ENCODE data around the gene CACNG5.
A peak's percentile ranks its signal among the peaks of the same experiment; 100 is the strongest.
"Not testable (repeated sequence)": the region's sequence is repeated elsewhere in the genome, so short reads cannot be mapped to it uniquely, and the experiment has no call there.

CACNG5 gene

DNA sequence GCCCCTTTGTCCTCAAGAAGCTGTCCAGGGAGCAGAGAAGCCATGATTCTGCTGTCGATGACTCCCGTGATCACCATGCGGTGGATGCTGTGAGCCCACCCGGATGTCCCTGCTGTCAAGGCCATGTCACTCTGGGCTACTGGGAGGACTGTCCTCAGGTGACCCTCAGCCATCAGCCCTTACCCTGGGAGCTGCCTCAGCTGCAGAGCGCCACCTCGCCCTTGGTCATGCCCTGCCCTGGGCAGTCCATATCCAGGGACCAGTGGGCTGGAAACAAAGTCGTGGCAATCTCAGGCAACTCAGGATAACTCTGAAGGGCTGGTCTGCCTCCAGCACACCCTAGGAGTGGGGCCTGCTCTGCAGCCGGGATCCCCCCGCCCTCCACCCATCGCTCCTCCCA is 63.6 kb downstream of the CACNG5 start:
- no peak overlapping the region for H3K4me3 ChIP-seq
- no peak overlapping the region for H3K27ac ChIP-seq

DNA sequence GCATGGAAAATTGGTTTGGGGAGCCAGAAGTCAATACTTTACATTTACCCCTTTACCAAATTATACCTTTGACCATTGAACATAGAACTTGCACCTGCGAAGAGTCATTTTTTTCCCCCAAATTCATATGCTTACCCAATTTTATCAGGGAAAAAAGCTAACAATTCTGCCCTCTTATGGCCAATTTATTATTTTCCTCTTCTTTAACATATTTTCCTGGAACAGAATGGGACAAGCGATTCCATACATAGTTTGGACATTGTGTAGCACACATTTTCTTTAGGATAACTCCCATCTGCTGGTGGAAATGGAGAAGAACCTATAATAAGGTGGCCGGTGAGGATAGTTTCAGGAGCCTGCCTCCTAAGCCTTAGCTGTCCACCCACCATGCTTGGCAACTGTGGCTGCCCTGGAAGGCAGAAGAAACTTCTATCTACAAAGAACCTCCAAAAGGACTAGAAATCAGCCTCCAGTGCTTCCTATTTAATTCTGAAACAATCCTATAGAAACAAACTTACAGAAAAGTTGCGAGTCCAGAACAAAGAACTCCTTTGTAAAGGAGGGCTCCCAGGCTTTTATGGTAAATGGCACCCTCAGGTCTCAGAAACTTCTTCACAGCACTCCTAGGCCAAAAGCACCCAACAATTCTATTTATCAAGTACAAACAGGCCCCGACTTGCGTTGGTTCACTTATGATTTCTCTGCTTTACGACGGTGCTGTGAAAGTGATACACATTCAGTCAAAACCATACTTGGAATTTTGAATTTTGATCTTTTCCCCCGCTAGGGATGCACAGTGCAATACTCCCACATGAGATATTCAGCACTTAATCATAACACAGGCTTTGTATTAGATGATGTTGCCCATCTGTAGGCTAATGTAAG is 65.5 kb downstream of the CACNG5 start:
- H3K4me3 ChIP-seq: no peak overlapping the region
- H3K27ac ChIP-seq: peak overlapping the region in 1 of 21 experiments; percentile 44

DNA sequence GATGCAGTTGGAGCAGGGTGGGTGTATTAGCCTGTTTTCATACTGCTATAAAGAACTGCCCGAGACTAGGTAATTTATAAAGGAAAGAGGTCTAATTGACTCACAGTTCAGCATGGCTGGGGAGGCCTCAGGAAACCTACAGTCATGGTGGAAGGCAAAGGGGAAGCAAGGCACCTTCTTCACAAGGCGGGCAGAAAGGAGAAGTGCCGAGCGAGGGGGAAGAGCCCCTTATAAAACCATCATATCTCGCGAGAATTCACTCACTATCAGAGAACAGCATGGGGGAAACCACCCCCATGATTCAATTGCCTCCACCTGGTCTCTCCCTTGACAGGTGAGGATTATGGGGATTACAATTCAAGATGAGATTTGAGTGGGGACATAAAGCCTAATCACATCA is 68.4 kb downstream of the CACNG5 start:
- H3K27ac ChIP-seq, H3K4me3 ChIP-seq: not testable (repeated sequence)

DNA sequence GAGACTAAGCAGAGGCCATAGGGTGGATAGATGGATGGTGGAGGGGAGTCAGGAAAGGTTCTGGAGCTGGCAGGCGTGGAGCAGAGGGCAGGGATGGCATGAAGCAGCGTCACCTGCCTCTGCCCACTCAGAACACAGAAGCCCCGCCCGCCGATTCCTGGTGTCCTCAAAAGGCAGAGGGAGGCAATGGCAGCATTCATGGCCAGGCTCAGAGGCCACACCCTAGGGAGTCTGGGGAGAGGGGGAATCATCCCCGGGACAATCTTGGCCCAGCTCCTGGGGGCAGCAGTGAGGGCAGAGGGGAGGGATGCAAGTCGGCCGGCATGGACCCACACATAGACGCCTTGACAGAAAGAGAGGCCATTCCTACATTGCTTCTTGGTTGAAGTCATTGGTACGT is 68.9 kb downstream of the CACNG5 start:
- H3K4me3 ChIP-seq: no peak overlapping the region
- no peak overlapping the region for H3K27ac ChIP-seq

DNA sequence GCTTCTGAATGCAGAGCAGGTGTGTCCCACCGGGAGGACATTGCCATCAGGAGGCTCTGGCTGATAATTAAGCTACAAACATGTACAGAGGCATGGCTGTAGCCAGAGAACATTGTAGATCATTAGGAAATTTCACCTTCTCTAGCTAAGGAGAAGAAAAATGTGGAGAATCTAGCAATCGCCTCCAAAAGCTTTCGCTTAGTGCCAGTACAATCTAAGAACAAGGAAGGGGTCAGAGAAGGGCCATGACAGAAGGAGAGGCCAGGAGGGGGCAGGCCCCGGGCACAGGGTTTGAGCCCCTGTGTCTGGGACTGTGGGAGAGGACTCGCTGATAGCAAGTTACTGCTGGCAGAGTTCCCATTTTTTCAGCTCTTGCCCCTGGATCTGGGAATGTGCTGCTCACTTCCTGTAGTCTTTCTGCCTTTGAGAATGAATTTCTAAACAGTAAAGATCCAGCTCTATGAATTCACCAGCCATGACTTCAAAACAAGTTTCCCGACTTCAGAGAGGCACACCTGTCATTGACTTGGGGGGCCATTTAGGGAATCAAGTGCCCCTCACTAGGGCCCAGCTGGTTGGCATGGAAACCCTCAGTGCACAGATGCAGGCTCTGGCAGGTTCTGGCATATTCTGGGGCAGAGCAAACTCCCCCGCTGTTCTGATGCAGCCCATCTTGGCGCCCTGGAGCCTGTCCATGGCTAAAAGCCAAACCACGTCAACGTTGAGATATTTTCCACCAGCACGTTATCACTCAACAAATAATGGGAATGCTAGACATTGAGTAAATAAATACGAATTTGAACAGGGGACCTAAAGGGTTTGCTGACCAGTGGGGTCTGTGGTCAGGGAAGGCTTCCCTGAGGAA is 70.1 kb downstream of the CACNG5 start:
- peak overlapping the region in 3 of 21 experiments; percentile 21 to 55 (median 42) for H3K27ac ChIP-seq

DNA sequence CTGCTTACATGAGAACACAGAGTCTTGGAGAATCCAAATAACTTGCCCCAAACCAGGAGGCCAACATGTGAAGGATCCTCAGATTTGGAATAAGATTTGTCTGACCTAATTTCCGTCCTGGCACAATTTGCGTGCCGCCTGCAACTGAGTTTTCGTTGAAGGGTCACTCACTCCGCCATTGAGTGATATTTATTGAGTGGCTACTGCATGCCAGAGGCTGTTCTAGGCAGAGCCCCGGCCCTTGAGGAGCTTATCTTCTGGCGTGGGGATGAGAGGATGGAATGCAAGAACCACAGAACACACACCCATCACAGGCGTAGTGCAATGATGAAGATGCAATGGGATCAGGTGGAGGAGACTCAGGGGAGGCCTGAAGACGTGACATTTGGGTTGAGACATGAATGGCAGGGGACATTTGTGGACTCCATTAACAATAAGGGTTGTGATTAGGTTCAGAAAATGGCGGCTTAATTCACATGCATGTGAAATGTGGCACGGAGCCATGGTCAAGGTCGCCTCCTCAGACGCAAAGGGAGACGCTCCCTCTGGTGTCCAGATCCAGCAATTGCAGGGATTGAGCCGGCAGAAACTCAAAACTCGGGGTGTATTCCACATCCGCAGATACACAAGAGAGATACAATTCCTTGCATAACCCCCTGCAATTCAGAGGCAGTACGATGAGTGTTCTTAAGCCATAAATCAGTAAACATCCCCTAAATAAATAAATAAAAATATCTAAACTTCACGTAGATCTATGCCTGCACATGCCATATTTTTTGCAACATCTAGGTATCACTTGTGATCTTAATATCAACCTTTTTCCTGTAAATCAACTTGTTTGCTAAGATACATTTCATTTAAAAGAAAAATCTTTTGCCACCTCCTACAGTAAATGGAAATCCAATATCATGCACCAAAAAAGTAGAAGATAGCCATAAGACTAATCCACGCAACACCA is 71.7 kb downstream of the CACNG5 start:
- no peak overlapping the region for H3K4me3 ChIP-seq
- H3K27ac ChIP-seq: no peak overlapping the region

More for the DNA sequence above, 70.1 kb downstream of the CACNG5 start:
- no peak overlapping the region for H3K4me3 ChIP-seq

DNA sequence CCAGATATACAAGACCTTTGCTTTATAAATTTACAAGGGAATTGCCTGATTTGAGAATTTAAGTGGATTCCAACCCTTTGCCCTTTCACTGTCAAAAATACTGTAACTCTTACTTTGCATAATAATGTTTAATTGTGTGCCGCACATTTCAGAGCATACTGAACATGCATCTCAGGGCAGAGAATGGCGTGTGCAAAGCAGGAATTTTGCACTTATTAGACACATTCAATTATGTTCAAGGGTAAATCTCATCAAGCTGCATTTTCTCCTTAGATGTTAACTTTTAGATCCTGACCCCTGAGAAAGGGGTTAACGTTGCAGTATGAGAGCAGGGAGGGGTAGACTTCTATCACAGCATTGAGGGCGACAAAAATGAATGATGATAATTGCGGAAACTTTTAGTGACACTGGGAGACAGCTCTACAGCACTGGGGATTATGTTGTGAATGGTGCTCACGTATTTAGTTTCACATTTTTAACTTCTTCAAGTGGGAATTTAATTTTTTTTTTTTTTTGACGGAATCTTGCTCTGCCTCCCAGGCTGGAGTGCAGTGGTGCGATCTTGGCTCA is 75.0 kb downstream of the CACNG5 start:
- H3K4me3 ChIP-seq: no peak overlapping the region
- H3K27ac ChIP-seq: no peak overlapping the region

DNA sequence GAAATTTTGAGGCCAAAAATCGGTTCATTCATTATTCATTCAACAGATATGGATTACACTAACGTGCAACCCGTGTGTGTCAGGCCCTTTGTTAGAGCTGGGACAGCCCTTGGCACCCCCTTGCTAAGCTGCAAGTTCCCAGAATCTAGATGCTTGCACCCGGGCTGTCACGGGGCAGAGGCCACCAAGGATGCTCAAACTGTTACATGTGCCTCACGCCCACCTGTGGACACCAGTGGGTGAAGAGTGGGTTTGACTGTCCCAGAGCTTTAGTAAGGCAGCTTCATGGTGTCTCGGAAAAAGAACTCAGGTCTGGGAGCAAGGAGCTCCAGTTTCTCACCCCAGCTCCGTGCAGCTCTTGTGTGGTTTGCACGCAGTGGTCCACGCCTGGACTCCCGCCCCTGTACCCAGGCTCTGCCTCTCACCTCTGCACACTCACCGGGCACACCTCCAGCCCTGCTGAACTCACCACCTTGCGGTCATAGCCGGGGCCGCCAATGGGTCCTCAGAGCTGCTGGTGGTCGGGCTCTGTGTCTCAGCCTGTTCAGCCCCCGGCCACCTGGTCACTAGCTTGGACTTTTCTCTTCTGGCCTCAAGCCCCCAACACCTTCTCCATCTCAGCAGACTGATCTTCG is 75.9 kb downstream of the CACNG5 start:
- no peak overlapping the region for H3K4me3 ChIP-seq

DNA sequence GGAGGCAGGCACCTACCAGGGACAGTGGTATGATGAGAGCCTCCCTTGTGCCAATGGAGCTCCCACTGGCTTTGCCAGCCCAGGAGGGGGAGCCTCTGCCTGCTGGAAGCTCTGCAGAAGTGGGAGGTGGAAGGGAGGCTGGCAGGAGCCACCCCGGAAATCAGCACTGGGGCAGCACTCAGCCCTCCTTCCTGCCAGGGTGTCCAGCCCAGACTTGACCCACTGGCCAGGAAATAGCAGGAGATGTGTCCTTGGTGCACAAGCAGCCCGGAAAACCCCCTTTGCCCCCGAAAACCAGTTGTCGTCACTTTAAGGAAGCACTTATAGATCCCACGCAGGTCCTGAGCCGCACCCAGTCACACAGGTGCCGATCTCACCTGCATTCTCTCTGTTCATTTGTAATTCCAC is 80.3 kb downstream of the CACNG5 start:
- no peak overlapping the region for H3K4me3 ChIP-seq
- no peak overlapping the region for H3K27ac ChIP-seq

More for the DNA sequence above, 75.9 kb downstream of the CACNG5 start:
- no peak overlapping the region for H3K27ac ChIP-seq

DNA sequence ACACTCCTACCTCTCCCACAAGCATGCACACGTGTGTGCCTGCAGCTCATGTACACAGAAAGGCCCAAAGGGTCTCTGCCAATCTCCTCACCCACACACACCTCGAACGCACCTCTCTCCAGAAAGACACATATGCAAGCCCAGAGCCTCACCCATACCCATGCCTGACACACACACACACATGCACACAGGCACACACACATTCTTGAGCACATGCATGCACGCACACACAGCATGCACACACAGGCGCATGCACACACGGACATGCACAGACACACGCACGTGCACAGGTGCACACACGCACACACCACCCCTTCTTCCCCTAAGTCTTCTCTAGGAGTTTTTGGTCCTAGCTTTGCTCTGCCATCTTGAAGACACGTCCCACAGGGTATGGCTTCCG is 80.9 kb downstream of the CACNG5 start:
- H3K27ac ChIP-seq: no peak overlapping the region
- H3K4me3 ChIP-seq: no peak overlapping the region

DNA sequence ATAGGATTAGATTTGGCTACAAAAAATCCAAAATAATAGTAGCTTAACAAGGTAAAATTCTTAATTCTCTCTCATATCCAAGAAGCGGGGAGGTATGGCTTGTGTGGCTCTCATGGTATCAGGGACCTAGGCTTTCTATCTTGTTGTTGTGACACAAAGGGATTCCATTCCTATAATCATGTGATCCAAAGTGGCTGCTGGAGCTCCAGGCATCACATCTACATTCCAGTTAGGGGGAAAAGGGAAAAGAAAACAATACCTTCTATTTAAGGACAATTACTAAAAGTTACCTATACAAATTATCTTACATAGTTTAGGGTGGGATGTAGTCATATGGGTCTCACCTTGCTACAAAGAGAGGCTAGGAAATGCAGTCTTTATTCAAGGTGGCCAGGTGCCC is 82.0 kb downstream of the CACNG5 start:
- no peak overlapping the region for H3K27ac ChIP-seq
- no peak overlapping the region for H3K4me3 ChIP-seq

DNA sequence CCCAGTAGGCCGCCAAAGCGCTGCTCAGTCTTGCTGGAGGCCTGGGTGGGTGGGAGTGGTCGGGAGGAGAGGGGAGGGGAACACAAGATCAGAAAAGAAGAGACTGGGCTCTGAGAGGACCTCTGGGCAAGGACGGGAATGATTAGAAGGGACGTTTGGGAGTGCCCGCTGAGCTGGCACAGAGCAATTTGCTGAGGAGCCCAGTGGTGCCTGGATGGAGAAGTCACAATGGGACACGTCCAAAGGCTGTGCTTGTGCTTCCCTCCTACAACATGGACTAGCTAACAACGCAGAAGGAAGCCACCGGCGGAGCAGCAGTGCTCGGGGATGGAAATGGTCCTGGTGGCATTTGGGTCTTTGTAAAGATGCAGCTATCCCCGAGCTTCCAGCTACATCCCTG is 84.0 kb downstream of the CACNG5 start:
- H3K4me3 ChIP-seq: no peak overlapping the region
- no peak overlapping the region for H3K27ac ChIP-seq

DNA sequence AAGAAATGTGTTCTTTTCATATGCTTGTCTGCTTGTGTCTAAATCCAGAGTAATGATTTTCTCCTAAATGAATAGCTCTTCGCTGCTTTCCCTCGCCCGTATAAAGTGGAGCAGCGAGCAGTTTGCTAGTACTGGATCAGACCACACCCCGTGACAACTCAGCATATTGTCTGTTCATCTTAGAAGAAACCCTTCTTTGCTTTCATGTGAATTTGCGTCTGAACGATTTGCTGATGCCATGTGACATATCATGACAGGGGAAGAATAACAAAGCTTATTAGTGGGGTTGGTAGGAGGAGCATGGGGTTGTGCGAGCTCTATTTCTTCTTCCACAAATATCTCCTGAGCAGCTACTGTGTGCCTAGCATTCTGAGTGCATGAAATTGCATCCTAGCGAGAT is 85.5 kb downstream of the CACNG5 start:
- Histone ChIP-seq H3K27ac (no peak overlapping the region), H3K4me3 (no peak overlapping the region)

DNA sequence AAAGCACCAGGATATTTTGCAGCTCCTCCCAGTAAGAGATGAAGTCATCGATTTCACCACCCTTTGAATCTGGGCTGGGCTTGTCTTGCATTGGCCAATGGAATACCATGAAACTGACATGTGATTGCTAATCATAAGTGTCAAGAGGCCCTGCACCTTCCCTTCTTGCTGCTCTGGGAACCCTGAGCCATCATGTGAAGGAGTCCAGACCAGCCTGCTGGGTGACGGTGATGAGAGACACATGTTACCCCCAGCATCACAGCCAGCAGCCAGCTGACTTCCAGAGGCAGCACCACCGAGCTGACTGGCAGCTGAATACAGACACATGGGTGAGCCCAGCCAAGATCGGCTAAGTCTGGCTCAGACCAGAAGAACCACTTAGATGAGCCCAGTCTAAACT is 86.0 kb downstream of the CACNG5 start:
- Histone ChIP-seq H3K4me3 (no peak overlapping the region), H3K27ac (no peak overlapping the region)

DNA sequence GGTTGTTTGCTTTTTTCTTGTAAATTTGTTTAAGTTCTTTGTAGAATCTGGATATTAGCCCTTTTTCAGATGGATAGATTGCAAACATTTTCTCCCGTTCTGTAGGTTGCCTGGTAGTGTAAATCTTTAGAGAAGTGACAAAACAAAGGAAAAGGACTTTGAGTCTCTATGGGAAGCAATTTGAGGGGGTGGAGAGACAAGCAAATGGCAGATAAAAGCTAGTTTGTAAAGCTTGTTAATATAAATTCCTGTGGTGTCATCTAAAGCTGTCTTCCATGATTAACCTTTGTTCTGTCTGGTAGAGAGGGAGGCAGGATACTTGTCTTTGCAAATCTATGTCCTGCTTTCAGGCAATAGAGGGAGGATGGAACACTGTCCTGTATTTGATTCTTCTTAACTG is 89.0 kb downstream of the CACNG5 start:
- Histone ChIP-seq H3K27ac (no peak overlapping the region), H3K4me3 (no peak overlapping the region)

DNA sequence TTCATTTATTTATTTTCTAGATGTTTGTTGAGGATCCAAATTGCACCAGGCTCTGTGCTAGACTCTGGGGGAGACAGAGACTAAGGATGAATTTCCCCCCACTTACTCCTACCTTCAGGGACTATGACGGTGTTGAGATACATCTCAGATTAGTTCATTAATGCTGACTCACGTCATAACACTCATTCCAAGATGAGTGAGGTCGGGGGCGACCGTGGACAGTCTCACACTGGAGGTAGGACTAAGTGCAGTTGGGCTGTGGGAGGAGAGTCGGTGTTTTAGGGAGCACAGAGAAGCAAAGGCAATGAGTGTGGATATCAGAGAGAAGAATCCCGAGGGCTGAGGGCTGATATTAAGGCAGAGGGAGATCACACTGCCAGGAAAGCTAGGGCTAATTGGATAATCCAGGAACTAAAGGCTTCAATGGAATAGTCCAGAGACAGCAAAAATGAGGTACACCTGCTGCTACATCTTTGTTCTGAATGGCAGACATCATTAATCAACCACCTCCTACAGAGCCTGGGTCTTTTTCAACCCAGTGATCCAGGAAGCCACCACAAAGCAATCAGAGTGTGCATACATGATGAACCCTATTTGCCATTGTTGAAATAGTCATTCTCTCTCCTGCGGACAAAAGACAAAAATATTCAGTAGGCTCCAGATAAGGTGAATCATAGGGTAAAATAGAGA is 91.0 kb downstream of the CACNG5 start:
- Histone ChIP-seq H3K27ac (no peak overlapping the region), H3K4me3 (no peak overlapping the region)

DNA sequence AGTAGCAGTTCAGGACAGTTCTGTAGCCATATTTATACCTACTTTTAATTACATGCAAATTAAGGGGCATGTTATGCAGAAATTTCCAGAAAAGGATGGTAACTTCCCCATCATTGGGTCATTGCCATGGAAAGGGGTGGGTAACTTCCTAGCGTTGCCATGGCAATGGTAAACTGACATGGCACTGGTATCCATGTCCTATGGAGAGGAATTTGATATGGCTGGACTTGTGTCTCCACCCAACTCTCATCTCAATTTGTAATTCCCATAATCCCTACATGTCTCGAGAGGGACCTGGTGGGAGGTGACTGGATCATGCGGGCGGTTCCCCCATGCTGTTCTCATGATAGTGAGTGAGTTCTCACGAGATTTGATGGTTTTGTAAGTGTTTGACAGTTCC is 94.0 kb downstream of the CACNG5 start:
- no peak overlapping the region for H3K4me3 ChIP-seq
- H3K27ac ChIP-seq: no peak overlapping the region

DNA sequence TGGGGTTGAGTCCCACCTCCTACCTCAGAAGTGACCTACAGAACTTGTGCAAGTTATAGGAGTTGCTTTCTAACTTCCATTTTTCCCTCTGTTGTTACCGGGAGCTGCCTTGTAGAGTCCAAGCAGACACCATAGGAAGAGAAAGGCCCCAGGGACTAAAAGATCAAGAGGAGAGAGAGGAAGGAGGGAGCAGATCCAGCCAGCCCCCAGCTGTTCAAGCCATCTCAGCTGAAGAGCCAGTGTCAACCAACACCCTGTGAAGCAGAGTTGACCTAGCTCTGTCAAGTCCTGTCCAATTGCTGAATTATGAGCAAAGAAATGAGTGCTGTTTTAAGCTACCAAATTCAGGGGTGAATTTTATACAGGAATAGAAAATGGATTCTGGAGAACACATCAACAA is 94.7 kb downstream of the CACNG5 start:
- no peak overlapping the region for H3K27ac ChIP-seq
- no peak overlapping the region for H3K4me3 ChIP-seq

Measured in skin epidermis (tissue), 12 donors.